Endothelial cell (in vitro differentiated cells): Measurements from ENCODE around the gene OSTC. TPM values are rescaled to one million over a fixed set of nuclear protein-coding genes. Genes with fewer than 3 reads are reported as not detected.
A peak's percentile ranks its signal among the peaks of the same experiment; 100 is the strongest.

Source experiments
- DNase-seq: peaks from one replicate; pipeline ENCODE4 v3.0.0; 2021; ENCODE audit warnings: low spot score
- H3K27ac Mint-ChIP-seq: one replicate; pipeline ENCODE4 v1.8.0; 2021; ENCODE audit warnings: mixed read lengths, inconsistent platforms; ENCODE audit not compliant: unreplicated experiment
- H3K27me3 Mint-ChIP-seq: one replicate; pipeline ENCODE4 v1.8.0; 2021; ENCODE audit warnings: mild to moderate bottlenecking, moderate library complexity, mixed read lengths, inconsistent platforms; ENCODE audit not compliant: unreplicated experiment
- H3K36me3 Mint-ChIP-seq: one replicate; pipeline ENCODE4 v1.8.0; 2021; ENCODE audit warnings: mild to moderate bottlenecking, low read depth, mixed read lengths, inconsistent platforms; ENCODE audit not compliant: unreplicated experiment
- H3K4me1 Mint-ChIP-seq: one replicate; pipeline ENCODE4 v1.8.0; 2021; ENCODE audit warnings: mild to moderate bottlenecking, mixed read lengths, inconsistent platforms; ENCODE audit not compliant: unreplicated experiment
- H3K4me3 Mint-ChIP-seq: one replicate; pipeline ENCODE4 v1.8.0; 2021; ENCODE audit warnings: mild to moderate bottlenecking, mixed read lengths, inconsistent platforms; ENCODE audit not compliant: unreplicated experiment
- H3K9me3 Mint-ChIP-seq: one replicate; pipeline ENCODE4 v1.8.0; 2021; ENCODE audit warnings: mixed read lengths, inconsistent platforms; ENCODE audit not compliant: unreplicated experiment
- total RNA-seq: library from RNA; stranded (reverse); fragmentation: NEBNext Ultra II Directional; extraction: Animal tissue kit (Norgen Biotek cat#: 25700); gene quantifications from one replicate; pipeline ENCODE4 v1.2.1, GENCODE V29; 2021; ENCODE audit not compliant: unreplicated experiment
- TF ChIP-seq, protein P1 (sequence below): fragments of 200-600 bp; sonication (generic); IDR thresholded peaks from one replicate; pipeline ENCODE4 v1.5.0; 2021; ENCODE audit warnings: antibody characterized with exemption; ENCODE audit not compliant: unreplicated experiment

OSTC gene
- total RNA-seq, 1 donor from 2014 or later = 191 TPM

DNA sequence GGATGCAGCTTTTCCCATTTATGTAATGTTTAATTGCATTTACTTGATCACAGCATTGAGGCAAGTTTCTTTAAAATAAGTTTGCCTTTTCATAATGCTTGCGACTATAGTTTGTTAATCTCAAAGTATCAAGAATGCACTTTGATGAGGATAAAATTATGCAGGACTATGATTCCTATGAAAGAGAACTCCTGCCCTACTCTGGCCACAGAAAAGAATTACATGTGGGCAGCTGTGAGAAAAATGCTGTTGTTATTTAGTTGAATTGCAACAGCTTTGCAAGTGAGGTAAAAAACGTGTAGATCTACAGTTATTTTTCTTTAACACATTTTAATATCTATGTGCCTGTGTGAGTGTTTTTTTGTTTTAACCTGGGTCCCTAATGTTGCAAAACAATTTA, 12.5 kb upstream of the OSTC start:
- TF ChIP-seq, protein P1, sequence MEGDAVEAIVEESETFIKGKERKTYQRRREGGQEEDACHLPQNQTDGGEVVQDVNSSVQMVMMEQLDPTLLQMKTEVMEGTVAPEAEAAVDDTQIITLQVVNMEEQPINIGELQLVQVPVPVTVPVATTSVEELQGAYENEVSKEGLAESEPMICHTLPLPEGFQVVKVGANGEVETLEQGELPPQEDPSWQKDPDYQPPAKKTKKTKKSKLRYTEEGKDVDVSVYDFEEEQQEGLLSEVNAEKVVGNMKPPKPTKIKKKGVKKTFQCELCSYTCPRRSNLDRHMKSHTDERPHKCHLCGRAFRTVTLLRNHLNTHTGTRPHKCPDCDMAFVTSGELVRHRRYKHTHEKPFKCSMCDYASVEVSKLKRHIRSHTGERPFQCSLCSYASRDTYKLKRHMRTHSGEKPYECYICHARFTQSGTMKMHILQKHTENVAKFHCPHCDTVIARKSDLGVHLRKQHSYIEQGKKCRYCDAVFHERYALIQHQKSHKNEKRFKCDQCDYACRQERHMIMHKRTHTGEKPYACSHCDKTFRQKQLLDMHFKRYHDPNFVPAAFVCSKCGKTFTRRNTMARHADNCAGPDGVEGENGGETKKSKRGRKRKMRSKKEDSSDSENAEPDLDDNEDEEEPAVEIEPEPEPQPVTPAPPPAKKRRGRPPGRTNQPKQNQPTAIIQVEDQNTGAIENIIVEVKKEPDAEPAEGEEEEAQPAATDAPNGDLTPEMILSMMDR = no peak
- Mint-ChIP-seq H3K27me3 (peaks cover 1% of the 10 kb centered on the region), H3K36me3 (no peaks in the 10 kb centered on the region), H3K4me3 (no peak overlapping the region), H3K27ac (no peak overlapping the region), H3K9me3 (no peaks in the 10 kb centered on the region), H3K4me1 (no peaks in the 10 kb centered on the region)
- DNase-seq = no peak

GRCh38 chr4:108644237-108644636, 6.2 kb upstream of the OSTC start:
- H3K9me3 Mint-ChIP-seq = no peaks in the 10 kb centered on the region
- peaks cover 1% of the 10 kb centered on the region for H3K27me3 Mint-ChIP-seq
- TF ChIP-seq, protein P1 = no peak
- no peak overlapping the region for H3K27ac Mint-ChIP-seq
- DNase-seq = no peak
- H3K36me3 Mint-ChIP-seq = no peaks in the 10 kb centered on the region
- no peaks in the 10 kb centered on the region for H3K4me1 Mint-ChIP-seq
- no peak overlapping the region for H3K4me3 Mint-ChIP-seq

- TF ChIP-seq, protein P1 = no peak
- no peak overlapping the region for H3K4me3 Mint-ChIP-seq
- peaks cover 6% of the 10 kb centered on the region for H3K27me3 Mint-ChIP-seq
- H3K9me3 Mint-ChIP-seq = no peaks in the 10 kb centered on the region
- peaks cover 12% of the 10 kb centered on the region for H3K4me1 Mint-ChIP-seq
- no peak for DNase-seq
- H3K27ac Mint-ChIP-seq = no peak overlapping the region
- H3K36me3 Mint-ChIP-seq = no peaks in the 10 kb centered on the region
These were observed 3.7 kb upstream of the OSTC start for GRCh38 chr4:108646706-108647105.

DNA sequence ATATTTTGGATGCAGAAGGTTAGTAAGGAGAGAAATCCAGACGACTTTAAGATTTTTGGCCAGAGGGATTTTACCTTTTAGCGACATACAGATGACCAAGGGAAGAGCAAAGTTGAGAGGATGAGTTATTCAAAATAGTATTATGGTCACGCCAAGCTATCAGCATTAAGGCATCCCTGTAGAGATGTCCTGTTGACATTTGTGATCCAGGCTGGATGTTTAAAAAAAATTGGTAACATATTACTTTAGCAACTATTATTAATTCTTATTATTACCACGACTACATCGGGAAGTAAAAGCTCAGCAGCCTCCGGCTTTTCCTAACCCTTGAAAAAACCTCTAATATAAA, 562 bp upstream of the OSTC start:
- TF ChIP-seq, protein P1 = no peak

DNA sequence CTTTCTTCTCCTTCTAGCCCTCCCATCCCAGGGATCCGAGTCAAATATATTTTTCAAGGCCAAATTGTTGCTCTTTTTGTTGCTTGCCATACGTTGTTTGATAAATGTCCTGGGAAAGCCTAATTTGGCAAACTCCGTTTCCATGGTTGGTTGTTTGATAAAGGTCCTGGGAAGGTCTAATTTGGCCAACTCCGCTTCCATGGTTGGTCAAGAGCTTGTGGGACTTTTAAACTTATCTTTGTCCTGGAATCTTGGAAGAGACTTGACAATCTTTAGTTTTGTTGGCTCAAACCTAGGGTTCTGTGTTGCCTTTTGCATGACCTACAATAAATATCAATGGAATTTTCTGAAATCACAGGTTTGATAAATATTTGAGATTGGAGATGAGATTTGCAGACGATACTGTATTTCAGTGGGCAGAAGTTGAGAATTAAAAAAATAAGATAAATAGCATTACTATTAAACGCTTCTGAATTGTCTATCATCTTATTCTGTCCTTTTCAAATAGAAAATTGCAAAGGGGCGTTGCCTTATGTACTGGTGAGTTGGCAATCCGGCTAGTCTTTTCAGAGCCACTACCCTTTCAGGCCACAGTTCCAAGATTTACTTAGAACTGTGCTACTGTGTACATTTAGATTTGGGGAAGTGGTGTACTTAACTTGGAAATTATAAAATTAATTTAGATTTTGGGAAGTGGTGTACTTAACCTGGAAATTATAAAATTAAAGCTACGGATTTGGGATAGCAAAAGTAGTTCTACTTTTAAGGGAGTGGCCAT, 804 bp downstream of the OSTC start:
- TF ChIP-seq, protein P1 = no peak

More for the DNA sequence above, 562 bp upstream of the OSTC start:
- Mint-ChIP-seq H3K4me3 (peak overlapping the region; percentile 86), H3K36me3 (no peaks in the 10 kb centered on the region), H3K9me3 (no peaks in the 10 kb centered on the region), H3K27ac (peak overlapping the region; percentile 99), H3K4me1 (peaks cover 31% of the 10 kb centered on the region), H3K27me3 (peaks cover 6% of the 10 kb centered on the region)
- DNase-seq = no peak

More for the DNA sequence above, 804 bp downstream of the OSTC start:
- DNase-seq = no peak
- Mint-ChIP-seq H3K27me3 (peaks cover 6% of the 10 kb centered on the region), H3K9me3 (no peaks in the 10 kb centered on the region), H3K4me1 (peaks cover 31% of the 10 kb centered on the region), H3K4me3 (peak overlapping the region; percentile 100), H3K36me3 (no peaks in the 10 kb centered on the region), H3K27ac (peak overlapping the region; percentile 99)
